RKO (cell line): ENCODE results near the gene SLC25A33.
A peak's percentile ranks its signal among the peaks of the same experiment; 100 is the strongest.
"Not testable (repeated sequence)": the region's sequence is repeated elsewhere in the genome, so short reads cannot be mapped to it uniquely, and the experiment has no call there.

ENCODE experiments used
- DNase-seq: peaks from one replicate; pipeline ENCODE4 v3.0.0-alpha.2; 2016; ENCODE audit warnings: low spot score

The SLC25A33 gene

DNA sequence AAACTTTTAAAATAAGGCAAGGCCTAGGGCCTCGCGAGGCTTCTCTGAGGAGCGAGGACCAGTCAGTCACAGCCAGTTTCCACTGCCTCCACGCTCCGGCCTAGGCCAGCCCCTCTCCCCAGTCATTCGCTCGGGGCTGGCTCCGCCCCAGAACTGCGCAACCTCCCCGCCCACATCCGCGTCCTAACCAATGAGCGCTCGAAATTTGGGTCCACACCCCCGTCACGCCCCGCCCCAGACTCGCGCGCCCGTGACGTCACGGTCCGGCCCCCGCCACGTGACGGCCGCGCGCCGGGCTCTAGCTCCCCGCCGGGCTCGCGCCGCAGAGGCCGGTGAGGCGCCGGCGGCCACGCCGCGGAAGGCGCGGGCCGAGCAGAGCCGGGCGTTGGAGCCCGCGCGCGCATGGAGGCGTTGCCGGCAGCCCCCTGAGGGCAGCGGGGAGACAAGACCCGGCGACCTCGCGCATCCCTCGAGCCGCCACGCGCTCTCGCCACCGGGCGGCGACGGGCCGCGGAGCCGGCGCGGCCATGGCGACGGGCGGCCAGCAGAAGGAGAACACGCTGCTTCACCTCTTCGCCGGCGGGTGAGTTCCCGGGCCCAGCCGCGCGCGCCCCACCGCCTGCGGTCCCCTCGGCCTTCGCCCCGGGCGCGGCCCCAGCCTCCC lies at the start of gene SLC25A33:
Gene SLC25A33 (plus strand): TSS at position 301 of the 664 bp plus-strand sequence. CDS start 227 bp downstream, at position 528.
- DNase-seq: peak; percentile 96

DNA sequence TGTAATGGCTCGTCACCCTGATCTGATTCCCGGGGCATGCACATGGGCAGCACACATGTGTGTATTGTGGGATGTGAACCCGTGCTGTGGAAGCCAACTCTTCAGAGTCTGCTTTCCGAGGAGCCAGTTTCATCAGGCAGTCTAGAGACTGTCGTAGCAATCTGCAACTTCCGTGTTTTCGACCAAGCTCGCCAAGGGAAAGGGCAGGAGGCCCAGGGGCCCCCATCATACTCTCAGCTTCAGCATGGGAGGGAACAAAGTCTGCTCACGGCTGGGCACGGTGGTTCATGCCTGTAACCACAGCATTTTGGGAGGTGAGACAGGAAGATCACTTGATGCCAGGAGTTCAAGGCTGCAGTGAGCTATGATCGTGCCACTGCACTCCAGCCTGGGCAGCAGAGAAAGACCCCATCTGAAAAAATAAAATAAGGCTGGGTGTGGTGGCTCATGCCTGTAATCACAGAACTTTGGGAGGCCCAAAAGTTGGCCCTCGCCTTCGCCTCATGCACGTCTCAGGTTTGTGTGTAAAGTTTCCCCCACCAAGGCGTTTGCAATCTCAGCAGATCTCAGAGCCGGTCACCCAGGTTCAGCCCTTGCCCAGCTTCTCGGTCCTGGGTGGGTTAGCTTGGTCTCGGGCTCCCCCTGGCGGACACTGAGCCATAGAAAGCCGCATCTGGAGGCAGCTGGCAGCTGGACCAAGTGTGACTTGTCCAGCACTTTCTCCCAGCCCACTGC lies 48.5 kb upstream of the SLC25A33 start:
- DNase-seq: peak; percentile 75

- no peak for DNase-seq
These were observed 45.9 kb upstream of the SLC25A33 start for GRCh38 chr1:9493326-9493725.

DNA sequence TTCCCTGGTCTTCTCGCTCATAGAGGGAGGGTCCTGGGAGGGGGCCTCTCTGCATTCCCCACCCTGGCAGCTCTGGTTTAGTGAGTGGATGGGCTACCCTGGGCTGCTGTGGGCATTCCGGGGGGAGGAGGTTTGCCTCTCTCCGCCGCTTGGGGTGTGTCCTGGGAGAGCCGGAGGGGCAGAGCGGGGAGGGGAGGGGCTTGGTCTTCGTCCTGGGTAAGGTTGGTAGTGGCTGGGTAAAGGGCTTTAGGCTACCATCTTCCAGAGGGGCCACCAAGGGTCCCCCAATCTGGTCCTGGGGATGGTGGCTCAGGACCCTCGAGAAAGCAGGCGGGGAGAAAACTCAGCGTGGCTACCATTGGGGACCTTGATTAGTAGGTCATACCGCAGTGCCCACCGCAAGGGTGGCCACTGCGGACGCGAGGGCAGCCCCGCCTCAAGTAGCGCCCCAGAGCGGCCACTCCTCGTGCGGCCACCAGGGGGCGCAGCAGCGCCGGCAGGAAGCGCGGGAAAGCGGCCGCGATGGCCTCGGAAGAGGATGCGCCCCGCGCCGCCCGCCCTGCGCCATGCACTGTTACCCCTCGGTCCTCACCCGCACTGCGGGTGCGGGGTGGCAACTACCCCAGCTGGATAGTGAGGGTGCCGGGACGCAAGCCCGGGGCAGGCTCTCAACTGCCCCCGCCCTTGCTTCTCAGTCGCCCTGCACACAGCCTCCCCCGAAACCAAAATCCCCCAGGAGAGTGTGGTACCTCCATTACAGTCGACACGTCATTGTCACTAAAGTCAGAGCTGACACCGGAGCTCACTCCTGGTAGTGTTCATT lies 44.1 kb upstream of the SLC25A33 start:
- DNase-seq: peak; percentile 27

DNA sequence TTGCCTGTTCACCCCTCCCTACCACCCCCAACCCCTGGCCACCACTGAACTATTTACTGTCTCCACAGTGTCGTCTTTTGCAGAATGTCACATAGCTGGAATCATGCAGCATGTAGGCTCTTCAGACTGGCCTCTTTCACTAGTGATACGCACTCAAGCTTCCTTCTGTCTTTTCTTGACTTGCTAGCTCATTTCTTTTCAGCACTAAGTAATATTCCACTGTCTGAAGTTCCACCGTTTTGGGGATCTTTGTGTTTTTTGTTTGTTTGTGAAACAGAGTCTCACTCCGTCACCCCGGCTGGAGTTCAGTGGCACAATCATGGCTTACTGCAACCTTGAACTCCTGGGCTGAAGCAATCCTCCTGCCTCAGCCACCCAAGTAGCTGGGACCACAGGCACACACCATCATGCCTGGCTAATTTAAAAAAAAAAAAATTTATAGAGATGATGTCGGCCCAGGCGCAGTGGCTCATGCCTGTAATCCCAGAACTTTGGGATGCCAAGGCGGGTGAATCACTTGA lies 43.4 kb upstream of the SLC25A33 start:
- no peak for DNase-seq

- DNase-seq: no peak
These were observed 38.2 kb upstream of the SLC25A33 start for GRCh38 chr1:9500756-9501754.

GRCh38 chr1:9503001-9503675 lies 36.1 kb upstream of the SLC25A33 start:
- DNase-seq: no peak

GRCh38 chr1:9505143-9505542 lies 34.1 kb upstream of the SLC25A33 start:
- DNase-seq: no peak

DNA sequence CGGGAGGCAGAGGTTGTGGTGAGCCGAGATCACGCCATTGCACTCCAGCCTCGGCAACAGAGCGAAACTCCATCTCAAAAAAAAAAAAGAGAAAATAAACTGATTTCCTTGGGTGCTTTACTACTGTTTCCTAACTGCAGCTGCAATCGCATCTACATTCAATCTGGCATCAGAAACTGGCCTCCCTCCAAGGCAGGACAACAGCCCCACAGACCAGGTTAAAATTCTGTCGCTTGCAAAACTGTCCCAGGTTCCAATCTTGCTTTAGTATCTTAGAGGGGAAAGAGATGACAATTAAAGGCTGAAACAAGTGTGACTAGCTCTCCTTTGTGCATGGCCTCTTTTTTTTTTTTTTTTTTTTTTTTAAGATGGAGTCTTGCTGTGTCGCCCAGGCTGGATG lies 32.4 kb upstream of the SLC25A33 start:
- no peak for DNase-seq

DNA sequence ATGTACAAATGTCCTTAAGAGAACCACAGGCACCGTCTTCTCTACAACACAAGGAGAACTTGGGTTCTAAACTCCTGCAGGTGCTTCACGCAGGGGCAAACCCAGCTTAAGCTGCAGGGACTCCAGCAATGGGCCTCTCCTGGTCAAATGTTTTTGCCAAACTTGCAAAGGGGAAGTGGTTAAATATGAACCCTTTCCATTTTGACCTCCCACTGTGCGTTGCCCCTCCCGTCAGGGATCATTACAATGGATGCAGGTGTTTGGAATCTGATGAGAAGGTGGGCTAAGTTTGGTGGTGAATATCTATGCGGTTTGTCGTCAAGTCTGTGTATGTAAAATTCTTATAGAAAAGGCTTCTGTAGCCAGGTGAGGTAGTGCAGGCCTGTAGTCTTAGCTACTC lies 29.1 kb upstream of the SLC25A33 start:
- no peak for DNase-seq

DNA sequence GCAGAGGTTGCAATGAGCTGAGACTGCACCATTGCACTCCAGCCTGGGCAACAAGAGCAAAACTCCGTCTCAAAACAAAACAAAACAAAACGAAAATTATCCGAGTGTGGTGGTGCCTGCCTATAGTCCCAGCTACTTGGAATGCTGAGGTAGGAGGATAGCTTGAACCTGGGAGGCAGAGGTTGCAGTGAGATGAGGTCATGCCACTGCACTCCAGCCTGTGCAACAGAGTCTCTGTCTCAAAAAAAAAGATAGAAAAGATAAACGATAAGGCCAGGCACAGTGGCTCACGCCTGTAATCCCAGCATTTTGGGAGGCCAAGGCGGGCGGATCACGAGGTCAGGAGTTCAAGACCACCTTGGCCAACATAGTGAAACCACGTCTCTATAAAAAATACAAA lies 23.7 kb upstream of the SLC25A33 start:
- DNase-seq: not testable (repeated sequence)

GRCh38 chr1:9518454-9518998 lies 20.7 kb upstream of the SLC25A33 start:
- DNase-seq: no peak

GRCh38 chr1:9520411-9520810 lies 18.9 kb upstream of the SLC25A33 start:
- DNase-seq: no peak

GRCh38 chr1:9529190-9529589 lies 10.1 kb upstream of the SLC25A33 start:
- peak; percentile 89 for DNase-seq

- no peak for DNase-seq
These were observed 8.9 kb upstream of the SLC25A33 start for GRCh38 chr1:9530320-9530719.

- no peak for DNase-seq
These were observed 4.3 kb upstream of the SLC25A33 start for GRCh38 chr1:9534953-9535352.

GRCh38 chr1:9536301-9536700 lies 3.0 kb upstream of the SLC25A33 start:
- no peak for DNase-seq

- no peak for DNase-seq
These were observed 1.2 kb upstream of the SLC25A33 start for GRCh38 chr1:9537863-9538668.

GRCh38 chr1:9538669-9539164 lies 548 bp upstream of the SLC25A33 start:
- DNase-seq: no peak
